HG03097 (cell line): ENCODE measurements around the gene C1QTNF2.

Experiments used
- ATAC-seq: cut with Tn5 transposase; IDR thresholded peaks from one replicate; pipeline ENCODE4 v1.9.1; 2021; ENCODE audit not compliant: unreplicated experiment, low FRiP score

C1QTNF2 gene

GRCh38 chr5:160375701-160376100 is 5.3 kb upstream of the C1QTNF2 start:
- no peak for ATAC-seq

DNA sequence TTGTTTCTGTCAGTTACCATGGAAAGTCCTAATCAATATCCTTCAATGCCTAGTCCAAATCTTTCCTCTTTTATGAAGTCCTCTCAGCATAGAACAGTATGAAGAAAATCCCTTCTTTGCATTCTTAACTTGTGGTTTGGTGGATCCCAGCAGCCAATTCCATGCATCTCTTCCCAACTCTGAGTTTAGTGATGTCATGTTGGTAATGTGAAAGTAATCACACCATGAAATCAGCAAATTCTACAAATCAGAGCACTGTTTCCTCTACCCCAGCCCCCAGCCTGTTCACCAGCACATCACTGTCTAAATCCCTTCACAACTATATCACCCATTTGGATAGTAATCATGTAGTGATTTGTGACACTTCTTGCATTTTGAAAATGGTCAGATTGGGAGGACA is 4.7 kb upstream of the C1QTNF2 start:
- no peak for ATAC-seq

DNA sequence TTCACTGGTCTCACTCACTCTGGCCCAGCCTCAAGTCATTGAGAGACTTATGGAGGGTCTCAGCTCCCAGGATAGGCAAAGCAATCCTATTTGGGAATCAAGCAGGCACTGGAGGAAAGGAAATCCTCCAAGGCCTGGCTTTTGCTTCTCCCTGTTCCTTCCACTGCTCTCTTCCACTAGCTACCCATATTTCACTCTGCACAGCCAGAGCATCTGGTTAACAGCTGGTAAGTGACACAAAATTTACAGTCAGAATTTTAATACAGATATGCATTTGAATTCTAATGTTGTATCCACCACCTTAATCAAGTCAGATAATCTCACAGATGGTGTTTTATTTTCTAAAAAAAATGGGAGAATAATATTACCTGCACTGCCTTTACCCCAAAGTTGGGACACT is 868 bp upstream of the C1QTNF2 start:
- no peak for ATAC-seq

GRCh38 chr5:160370713-160371034 is 248 bp upstream of the C1QTNF2 start:
- no peak for ATAC-seq

DNA sequence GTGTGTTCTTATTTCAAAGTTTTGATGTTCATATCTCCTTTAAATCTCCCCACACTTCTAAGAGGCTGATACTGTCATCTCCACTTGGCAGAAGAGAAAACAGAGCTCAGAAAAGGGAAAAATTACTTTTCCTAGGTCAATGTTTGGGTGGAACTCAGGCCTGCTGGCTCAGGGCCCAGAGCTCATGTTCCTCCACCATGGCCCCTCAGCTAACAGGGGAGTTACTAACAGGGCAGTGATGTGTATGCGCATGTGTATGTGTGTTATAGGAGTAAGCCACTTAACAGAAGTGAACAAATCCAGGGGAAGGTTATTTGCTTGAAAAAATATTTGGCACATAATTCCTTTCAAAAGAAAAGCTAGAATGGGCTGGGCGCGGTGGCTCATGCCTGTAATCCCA is 2.5 kb downstream of the C1QTNF2 start:
- ATAC-seq, result no peak

DNA sequence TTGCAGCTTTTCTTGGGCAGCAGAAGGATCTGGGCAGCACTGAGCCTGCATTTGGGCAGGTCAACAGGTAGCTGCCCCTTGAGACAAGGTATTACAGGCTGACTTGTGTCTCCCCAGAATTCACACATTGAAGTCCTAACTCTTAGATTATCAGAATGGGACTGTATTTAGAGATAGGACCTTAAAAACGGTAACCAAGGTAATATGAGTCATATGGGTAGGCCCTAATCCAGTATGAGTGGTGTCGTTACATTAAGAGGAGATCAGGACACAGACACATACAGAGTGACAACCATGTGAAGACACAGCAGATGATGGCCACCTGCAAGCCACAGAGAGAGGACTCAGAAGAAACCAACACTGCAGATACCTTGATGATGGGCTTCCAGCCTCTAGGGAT is 3.2 kb downstream of the C1QTNF2 start:
- ATAC-seq, result no peak

- no peak for ATAC-seq
Observed at GRCh38 chr5:160366230-160366629, 4.2 kb downstream of the C1QTNF2 start.

DNA sequence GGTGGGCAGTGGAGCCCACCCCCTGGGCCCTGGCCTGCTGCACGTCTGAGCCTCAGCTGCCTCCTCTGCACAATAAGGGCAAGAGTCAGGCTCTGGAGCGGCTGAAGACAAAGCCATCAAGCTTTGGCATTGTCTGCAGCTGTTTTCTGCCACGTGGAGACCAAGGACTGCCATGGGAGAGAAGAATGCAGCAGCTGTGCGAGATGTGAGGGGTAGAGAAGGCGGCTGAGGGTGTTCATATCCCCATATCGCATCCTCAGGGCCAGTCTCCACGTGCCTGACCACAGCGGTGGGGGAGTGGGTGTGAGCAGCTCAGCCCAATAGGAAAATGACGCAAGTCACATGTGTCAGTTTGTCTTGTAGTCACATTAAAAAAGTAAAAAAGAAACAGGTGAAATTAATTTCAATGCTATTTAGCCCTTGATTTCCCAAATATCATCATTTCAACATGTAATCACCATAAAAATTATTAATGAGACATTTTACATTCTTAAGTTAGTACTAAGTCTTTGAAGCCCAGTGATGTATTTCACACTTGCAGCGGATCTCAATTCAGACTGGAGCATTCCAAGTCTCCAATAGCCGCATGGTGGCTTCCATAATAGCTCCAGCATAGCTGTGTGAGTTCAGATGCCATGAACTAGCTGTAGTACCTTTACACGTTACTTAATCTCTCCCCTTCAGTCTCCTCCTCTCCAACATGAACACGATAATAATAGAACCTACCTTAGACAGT is 6.6 kb downstream of the C1QTNF2 start:
- no peak for ATAC-seq

DNA sequence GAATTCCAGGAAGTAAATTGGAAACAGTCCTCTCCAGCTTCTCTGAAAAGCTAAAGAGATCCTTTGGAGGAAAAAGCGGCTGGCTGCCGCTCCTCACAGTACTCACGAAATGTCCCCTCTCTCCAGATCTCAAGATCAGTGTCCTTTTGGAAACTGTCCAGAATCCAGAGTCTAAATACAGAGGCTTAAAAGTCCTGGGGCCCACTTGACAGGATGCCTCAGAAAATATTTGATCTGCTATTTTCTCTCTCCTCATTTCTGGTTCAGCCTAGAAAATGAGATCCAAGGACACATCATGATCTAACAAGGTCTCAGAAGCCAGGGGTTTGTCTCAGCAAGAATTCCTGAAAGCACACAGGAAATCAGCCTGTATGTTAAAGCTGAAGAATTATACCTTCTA is 7.2 kb downstream of the C1QTNF2 start:
- ATAC-seq, result no peak

DNA sequence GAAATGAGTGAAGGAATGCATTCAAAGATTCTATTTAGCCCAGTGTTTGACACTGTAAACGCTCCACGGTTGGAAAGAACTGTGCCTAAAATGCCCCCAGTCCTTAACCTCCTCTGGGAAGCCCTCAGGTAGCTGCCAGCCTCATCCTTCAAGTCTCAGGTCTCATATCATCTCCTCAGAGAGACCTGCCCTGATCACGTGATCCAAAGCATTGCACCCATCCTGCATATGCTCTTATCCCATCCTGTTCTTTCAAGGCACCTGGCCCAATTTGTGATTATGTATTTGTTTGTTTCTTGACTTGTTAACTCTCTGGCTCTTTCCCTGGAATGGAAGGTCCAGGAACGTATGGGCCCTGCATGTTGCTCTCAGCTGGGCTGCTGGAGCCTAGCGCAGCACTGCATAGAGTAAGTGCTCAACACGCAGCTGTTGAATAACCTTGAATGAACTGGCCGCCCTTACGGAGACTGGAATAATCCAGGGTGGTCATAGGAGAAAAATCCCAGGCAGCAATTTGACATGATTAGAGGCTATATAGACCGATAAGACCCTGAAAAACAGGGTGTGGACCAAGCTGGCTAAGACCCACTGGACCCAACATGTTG is 8.7 kb downstream of the C1QTNF2 start:
- no peak for ATAC-seq

- ATAC-seq, result no peak
Observed at GRCh38 chr5:160360310-160360709, 10.1 kb downstream of the C1QTNF2 start.

DNA sequence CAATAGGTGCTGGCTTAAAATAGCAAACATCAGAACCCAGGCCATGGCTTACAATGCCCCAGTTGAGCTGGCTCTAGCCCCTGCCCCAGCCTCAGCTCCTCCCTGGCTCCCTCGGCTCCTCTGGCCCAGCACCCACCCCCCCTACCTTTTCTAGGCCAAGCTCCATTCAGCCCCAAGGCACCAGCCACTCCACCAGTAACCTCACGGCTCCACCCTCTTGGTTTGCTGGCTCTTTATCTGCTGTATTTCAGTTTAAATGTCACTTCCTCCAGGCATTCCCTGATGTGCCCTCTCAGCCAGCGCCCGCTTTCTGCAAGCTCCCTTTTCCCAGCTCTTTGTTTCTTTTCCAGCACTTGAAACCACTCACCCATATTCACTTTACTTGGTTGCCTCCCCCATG is 10.6 kb downstream of the C1QTNF2 start:
- no peak for ATAC-seq

- ATAC-seq, result no peak
Observed at GRCh38 chr5:160359242-160359641, 11.2 kb downstream of the C1QTNF2 start.

DNA sequence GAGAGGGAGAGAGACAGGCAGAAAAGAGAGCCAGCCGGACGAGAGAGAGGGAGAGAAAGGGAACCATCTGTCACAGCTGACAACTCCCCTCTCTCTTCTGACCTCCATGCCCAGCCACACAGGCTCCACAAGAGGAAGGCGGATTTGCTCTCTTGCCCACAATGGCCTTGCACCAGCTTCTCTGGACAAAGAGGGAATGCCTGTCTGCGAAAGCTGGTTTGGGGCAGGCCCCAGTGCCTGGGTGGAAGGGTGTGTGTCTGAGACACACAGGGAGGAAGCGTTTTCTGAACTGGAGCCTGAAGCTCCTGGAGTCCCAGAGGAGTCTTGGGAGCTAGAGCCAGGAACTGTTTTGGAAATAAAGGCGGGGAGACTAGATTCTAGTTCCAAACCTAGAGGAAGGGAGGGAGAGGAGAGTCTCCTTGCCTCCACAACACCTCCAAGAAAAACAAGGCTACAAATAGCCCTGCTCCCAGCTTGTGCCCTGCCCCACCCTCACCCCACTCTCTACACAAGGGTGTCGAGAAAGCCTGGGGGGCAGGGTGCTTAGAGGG is 12.5 kb downstream of the C1QTNF2 start:
- no peak for ATAC-seq

GRCh38 chr5:160357394-160357793 is 13.0 kb downstream of the C1QTNF2 start:
- no peak for ATAC-seq

DNA sequence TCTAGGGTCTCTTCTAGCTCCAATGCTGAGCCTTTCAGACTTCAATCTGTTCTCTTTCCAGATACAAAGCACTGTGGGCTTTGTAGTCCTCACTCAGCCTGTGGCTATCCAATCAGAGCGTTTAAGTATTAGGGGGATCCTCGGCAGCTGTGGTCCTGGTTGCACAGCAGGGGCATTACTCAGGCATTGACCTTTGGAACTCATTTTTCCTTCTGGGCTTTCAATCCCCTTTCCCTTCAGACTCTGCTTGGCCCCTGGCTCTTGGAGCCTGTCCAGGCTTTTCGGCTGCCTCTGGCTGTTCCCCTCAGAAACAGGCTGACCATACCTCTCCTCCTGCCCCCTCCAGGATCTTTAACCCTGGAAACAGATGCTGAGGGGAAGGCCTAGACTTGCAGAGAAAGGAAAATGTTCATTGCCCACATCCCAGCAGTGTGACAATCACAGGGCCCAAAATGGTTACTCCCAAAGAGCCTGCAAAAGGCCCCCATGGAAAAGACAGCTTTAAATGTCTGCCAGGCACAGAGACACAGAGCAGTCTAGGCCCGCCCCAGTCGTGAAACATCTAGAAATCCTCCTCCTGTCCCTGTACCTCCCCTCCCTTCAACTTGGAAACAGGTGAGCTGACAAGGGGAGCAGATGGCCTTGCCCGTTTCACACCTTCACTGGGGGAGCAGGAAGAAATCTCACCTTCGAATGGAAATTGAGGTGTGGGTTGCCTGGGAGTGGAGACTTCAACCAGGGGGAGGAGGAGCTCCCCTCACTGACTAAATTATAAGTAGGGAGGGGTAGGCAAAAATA is 13.7 kb downstream of the C1QTNF2 start:
- ATAC-seq, result no peak

GRCh38 chr5:160354666-160355065 is 15.8 kb downstream of the C1QTNF2 start:
- no peak for ATAC-seq

DNA sequence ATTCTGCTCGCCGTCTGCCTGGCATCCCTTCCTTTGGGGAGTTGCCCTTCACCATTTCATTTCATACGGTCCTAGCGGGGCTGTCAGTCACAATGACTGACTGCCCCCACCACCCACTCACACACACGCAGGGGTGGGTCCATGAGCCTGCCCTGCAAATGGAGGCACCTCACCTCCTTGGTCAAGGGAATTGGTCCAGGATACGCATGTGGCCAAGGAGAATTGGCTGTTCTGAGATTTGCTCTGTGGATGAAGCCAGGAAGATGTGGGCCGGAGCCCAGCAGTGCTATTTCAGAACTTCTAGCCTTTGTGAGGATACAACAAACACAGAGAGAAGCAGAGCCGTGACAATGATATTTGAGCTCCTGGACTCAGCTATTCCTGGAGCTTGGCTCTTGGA is 17.0 kb downstream of the C1QTNF2 start:
- ATAC-seq, result no peak

DNA sequence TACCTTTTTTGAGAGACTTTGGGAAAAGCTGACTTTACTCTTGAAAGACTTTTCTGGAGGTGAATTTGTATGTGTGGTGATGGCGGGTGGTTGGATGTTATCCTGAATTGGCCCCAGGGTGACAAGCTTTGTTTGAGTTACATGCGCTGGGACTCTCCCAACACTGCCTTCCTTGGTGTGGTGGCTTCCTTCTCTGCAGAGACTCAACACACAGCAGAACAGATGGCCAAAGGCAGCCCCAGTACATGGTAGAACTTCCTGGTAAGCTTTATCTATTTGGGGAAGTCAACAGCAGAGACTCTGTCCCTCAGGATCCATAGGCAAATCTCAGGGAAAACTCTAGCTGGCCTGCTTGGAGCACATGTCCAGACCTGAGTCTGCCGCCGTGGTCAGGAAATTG is 18.1 kb downstream of the C1QTNF2 start:
- no peak for ATAC-seq

DNA sequence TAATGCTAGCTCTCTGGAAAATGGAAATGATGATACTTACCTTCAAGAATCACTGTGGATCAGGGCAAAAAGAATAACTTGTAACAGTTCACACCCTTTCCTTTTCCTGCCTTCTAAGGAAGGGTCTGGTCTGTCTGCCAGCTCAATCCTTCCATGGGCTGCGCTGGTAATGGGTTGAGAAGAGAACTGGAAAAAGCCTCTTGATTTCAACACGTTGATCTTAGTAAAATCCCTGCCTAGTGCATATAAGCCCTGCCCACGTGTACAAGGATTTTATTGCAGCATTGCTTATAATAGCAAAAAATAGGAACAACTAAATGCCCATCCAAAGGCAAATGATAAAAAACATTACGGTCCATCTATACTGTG is 20.5 kb downstream of the C1QTNF2 start:
- no peak for ATAC-seq

DNA sequence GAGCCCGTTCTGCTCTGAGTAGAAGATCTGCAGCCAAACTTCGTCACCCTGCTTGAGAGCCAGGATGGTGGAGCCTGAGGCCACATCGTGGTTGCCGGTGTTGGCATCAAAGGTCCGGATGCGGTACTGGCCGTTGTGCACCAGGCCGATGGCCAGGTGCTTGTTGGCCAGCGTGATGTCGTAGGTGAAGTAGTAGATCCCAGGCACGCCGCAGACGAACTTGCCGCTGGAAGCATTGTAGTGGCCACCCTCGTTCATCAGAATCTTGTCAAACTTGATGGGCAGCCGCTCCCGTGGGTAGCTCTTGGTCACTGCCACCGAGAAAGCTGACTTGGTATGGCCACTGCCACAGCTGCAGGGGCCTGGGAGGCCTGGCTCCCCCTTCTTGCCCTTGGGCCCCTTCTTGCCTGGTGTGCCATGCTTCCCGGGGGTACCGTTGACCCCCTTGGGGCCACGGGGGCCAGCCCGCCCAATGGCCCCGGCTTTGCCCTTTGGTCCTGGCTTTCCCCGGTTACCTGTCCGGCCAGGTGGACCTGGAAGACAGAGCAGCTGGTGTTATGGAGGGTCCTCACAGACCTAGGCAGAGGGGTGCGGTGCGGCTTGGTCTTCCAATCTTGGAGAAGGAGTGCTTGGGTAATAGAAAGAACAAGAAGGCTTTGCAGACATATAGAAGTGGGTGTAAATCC is 21.0 kb downstream of the C1QTNF2 start:
- ATAC-seq, result no peak
